WERI-Rb-1 (cell line): ENCODE results near the gene PPP1R2.
"Not testable (repeated sequence)": the region's sequence is repeated elsewhere in the genome, so short reads cannot be mapped to it uniquely, and the experiment has no call there.

ENCODE experiments used
- DNase-seq: peaks from one replicate; pipeline ENCODE4 v3.0.0-alpha.2; 2020
- H3K27ac ChIP-seq: fragments of 250-450 bp; sonication (Bioruptor Pico); 2 replicates; pipeline ENCODE4 v1.5.1; 2020; ENCODE audit warnings: mild to moderate bottlenecking, moderate library complexity
- H3K27me3 ChIP-seq: fragments of 250-450 bp; sonication (Bioruptor Pico); 2 replicates; pipeline ENCODE4 v1.5.1; 2021; ENCODE audit warnings: mild to moderate bottlenecking, low read depth, moderate library complexity; ENCODE audit not compliant: insufficient read depth, severe bottlenecking
- H3K36me3 ChIP-seq: fragments of 250-450 bp; sonication (Bioruptor Pico); 2 replicates; pipeline ENCODE4 v1.5.1; 2020; ENCODE audit warnings: mild to moderate bottlenecking, moderate library complexity
- H3K4me3 ChIP-seq: 2 replicates; pipeline ENCODE4 v1.5.1; 2011; ENCODE audit warnings: low read depth, mild to moderate bottlenecking, control low read depth, low read length
- H3K9me3 ChIP-seq: fragments of 250-450 bp; sonication (Bioruptor Pico); 2 replicates; pipeline ENCODE4 v1.5.1; 2021; ENCODE audit warnings: mild to moderate bottlenecking, moderate library complexity; ENCODE audit not compliant: severe bottlenecking
- CTCF ChIP-seq: IDR thresholded peaks from 2 replicates; pipeline ENCODE4 v1.5.1; 2011; ENCODE audit warnings: low read depth, mild to moderate bottlenecking, control low read depth, inconsistent platforms, low read length

PPP1R2 gene

GRCh38 chr3:195542698-195543499 is at the start of gene PPP1R2:
PPP1R2 (minus strand) TSS chr3:195543325; CDS start chr3:195543025, 300 bp downstream.
- DNase-seq, result peak; percentile 81
- Histone ChIP-seq H3K27me3 (no peaks in the 10 kb centered on the region), H3K36me3 (no peaks in the 10 kb centered on the region), H3K9me3 (no peaks in the 10 kb centered on the region), H3K4me3 (peak within 1 kb of the TSS; percentile 69), H3K27ac (peak within 1 kb of the TSS; percentile 68)
- TF ChIP-seq CTCF, result no peak

GRCh38 chr3:195591852-195592251 is 48.7 kb upstream of the PPP1R2 start:
- no peaks in the 10 kb centered on the region for H3K36me3 ChIP-seq
- TF ChIP-seq CTCF, result no peak
- no peak overlapping the region for H3K4me3 ChIP-seq
- no peak for DNase-seq
- H3K27me3 ChIP-seq, result no peaks in the 10 kb centered on the region
- no peak overlapping the region for H3K27ac ChIP-seq
- no peaks in the 10 kb centered on the region for H3K9me3 ChIP-seq

- Histone ChIP-seq H3K36me3 (no peaks in the 10 kb centered on the region), H3K27ac (no peak overlapping the region), H3K4me3 (no peak overlapping the region), H3K9me3 (no peaks in the 10 kb centered on the region), H3K27me3 (no peaks in the 10 kb centered on the region)
- no peak for DNase-seq
- no peak for TF ChIP-seq CTCF
These were observed 48.1 kb upstream of the PPP1R2 start for GRCh38 chr3:195591220-195591619.

GRCh38 chr3:195590381-195590780 is 47.3 kb upstream of the PPP1R2 start:
- not testable (repeated sequence) for H3K36me3 ChIP-seq, H3K4me3 ChIP-seq, DNase-seq, H3K27ac ChIP-seq, H3K27me3 ChIP-seq, H3K9me3 ChIP-seq

GRCh38 chr3:195589796-195590195 is 46.7 kb upstream of the PPP1R2 start:
- H3K4me3 ChIP-seq, H3K27ac ChIP-seq, H3K27me3 ChIP-seq, H3K36me3 ChIP-seq, DNase-seq, H3K9me3 ChIP-seq: not testable (repeated sequence)

GRCh38 chr3:195587824-195588223 is 44.7 kb upstream of the PPP1R2 start:
- TF ChIP-seq CTCF, result no peak
- no peak overlapping the region for H3K4me3 ChIP-seq
- no peaks in the 10 kb centered on the region for H3K9me3 ChIP-seq
- no peaks in the 10 kb centered on the region for H3K27me3 ChIP-seq
- no peak for DNase-seq
- H3K36me3 ChIP-seq, result no peaks in the 10 kb centered on the region
- H3K27ac ChIP-seq, result no peak overlapping the region

- TF ChIP-seq CTCF, result no peak
- H3K27ac ChIP-seq, result no peak overlapping the region
- no peak for DNase-seq
- H3K9me3 ChIP-seq, result no peaks in the 10 kb centered on the region
- no peaks in the 10 kb centered on the region for H3K27me3 ChIP-seq
- H3K36me3 ChIP-seq, result no peaks in the 10 kb centered on the region
- H3K4me3 ChIP-seq, result no peak overlapping the region
These were observed 44.3 kb upstream of the PPP1R2 start for GRCh38 chr3:195587406-195587805.
